Glutamatergic neuron (in vitro differentiated cells): ENCODE results near the gene LRIG2. TPM values are rescaled to one million over a fixed set of nuclear protein-coding genes. Genes with fewer than 3 reads are reported as not detected.
A peak's percentile ranks its signal among the peaks of the same experiment; 100 is the strongest.

ENCODE experiments used
- DNase-seq: peaks from one replicate; pipeline ENCODE4 v3.0.0; 2022
- H3K27ac Mint-ChIP-seq: one replicate; pipeline ENCODE4 v1.8.0; 2020; ENCODE audit warnings: mild to moderate bottlenecking, mixed read lengths, inconsistent platforms; ENCODE audit not compliant: unreplicated experiment
- H3K27me3 Mint-ChIP-seq: one replicate; pipeline ENCODE4 v1.8.0; 2020; ENCODE audit warnings: mild to moderate bottlenecking, moderate library complexity, mixed read lengths, inconsistent platforms; ENCODE audit not compliant: unreplicated experiment
- H3K36me3 Mint-ChIP-seq: one replicate; pipeline ENCODE4 v1.8.0; 2020; ENCODE audit warnings: mild to moderate bottlenecking, mixed read lengths, inconsistent platforms; ENCODE audit not compliant: unreplicated experiment
- H3K4me1 Mint-ChIP-seq: one replicate; pipeline ENCODE4 v1.8.0; 2020; ENCODE audit warnings: mild to moderate bottlenecking, low read depth, mixed read lengths, inconsistent platforms; ENCODE audit not compliant: unreplicated experiment
- H3K4me3 Mint-ChIP-seq: one replicate; pipeline ENCODE4 v1.8.0; 2020; ENCODE audit warnings: mild to moderate bottlenecking, mixed read lengths, inconsistent platforms; ENCODE audit not compliant: unreplicated experiment
- H3K9me3 Mint-ChIP-seq: one replicate; pipeline ENCODE4 v1.8.0; 2020; ENCODE audit warnings: mild to moderate bottlenecking, moderate library complexity, mixed read lengths, inconsistent platforms; ENCODE audit not compliant: unreplicated experiment
- total RNA-seq: library from RNA; stranded (reverse); fragmentation: NEBNext Ultra II Directional; extraction: Animal tissue kit (Norgen Biotek cat#: 25700); gene quantifications from one replicate; pipeline ENCODE4 v1.2.1, GENCODE V29; 2021; ENCODE audit not compliant: unreplicated experiment
- TF ChIP-seq, protein P1 (sequence below): fragments of 200-600 bp; sonication (generic); IDR thresholded peaks from one replicate; pipeline ENCODE4 v1.5.0; 2021; ENCODE audit not compliant: partially characterized antibody, unreplicated experiment

The LRIG2 gene
- total RNA-seq, 1 donor from 2014 or later, result 23.4 TPM

DNA sequence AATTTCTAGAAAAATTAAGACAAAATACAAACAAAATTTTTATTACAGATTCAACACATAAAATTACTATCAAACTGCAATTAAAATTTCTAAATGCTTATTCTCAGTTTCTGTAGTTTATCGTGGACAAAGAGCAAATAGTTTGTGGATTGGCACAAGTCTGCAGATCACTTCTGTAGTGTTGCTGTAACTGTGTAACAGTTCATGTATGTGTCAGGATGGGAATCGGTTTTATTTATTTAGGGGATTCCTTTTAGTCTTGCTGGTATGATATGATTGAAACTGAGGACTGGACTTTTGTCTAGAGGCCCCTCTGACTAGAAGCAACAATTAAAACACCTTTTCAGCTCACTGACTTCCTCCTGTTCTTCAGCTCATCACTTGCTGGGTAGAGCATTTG, 60.8 kb downstream of the LRIG2 start:
- no peak overlapping the region for H3K4me3 Mint-ChIP-seq
- no peak for DNase-seq
- no peak overlapping the region for H3K27ac Mint-ChIP-seq

DNA sequence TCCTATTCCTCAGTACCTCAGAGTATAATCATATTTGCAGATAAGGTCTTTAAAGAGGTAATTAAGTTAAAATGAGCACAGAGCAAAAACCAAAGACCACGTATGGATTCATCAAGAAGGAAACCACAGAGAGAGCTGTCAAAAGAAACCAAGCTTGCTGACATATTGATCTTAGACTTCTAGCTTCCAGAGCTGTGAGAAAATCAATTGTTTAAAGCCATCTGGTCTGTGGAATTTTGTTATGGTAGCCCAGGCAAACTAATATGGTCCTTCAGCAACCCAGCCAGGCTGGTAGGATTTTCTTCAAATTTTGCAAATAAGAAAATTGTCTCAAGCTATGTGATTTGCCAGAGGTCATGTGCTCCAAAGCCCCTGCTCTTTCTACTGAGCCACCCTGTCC, 62.5 kb downstream of the LRIG2 start:
- peak overlapping the region; percentile 45 for H3K27ac Mint-ChIP-seq

More for the DNA sequence above, 60.8 kb downstream of the LRIG2 start:
- H3K4me1 Mint-ChIP-seq, result peaks cover 21% of the 10 kb centered on the region
- TF ChIP-seq, protein P1, sequence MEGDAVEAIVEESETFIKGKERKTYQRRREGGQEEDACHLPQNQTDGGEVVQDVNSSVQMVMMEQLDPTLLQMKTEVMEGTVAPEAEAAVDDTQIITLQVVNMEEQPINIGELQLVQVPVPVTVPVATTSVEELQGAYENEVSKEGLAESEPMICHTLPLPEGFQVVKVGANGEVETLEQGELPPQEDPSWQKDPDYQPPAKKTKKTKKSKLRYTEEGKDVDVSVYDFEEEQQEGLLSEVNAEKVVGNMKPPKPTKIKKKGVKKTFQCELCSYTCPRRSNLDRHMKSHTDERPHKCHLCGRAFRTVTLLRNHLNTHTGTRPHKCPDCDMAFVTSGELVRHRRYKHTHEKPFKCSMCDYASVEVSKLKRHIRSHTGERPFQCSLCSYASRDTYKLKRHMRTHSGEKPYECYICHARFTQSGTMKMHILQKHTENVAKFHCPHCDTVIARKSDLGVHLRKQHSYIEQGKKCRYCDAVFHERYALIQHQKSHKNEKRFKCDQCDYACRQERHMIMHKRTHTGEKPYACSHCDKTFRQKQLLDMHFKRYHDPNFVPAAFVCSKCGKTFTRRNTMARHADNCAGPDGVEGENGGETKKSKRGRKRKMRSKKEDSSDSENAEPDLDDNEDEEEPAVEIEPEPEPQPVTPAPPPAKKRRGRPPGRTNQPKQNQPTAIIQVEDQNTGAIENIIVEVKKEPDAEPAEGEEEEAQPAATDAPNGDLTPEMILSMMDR, result no peak
- peaks cover 2% of the 10 kb centered on the region for H3K9me3 Mint-ChIP-seq
- no peaks in the 10 kb centered on the region for H3K27me3 Mint-ChIP-seq
- peaks cover 7% of the 10 kb centered on the region for H3K36me3 Mint-ChIP-seq

DNA sequence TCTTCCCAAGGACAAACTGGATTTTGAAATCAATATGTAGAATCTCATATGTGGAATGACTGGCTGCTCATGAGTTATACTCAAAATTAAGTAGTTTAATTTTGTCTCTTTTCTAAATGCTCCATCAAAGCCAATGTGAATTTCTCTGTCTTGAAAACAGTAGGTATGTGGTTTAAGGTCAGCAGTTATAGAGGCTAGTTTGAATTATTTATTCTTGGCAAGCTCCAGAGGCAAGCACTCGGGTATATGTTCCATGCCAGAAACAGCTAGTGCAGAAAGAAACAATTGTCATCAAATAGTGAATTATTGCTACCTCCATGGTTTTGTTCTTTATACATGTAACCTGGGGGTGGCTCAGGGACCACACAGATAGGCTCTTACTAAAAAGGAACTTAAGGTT, 63.5 kb downstream of the LRIG2 start:
- peaks cover 2% of the 10 kb centered on the region for H3K9me3 Mint-ChIP-seq
- H3K27ac Mint-ChIP-seq, result no peak overlapping the region
- peaks cover 7% of the 10 kb centered on the region for H3K36me3 Mint-ChIP-seq
- no peaks in the 10 kb centered on the region for H3K27me3 Mint-ChIP-seq
- TF ChIP-seq, protein P1, result no peak
- H3K4me1 Mint-ChIP-seq, result peaks cover 13% of the 10 kb centered on the region
- H3K4me3 Mint-ChIP-seq, result no peak overlapping the region
- DNase-seq, result no peak

More for the DNA sequence above, 62.5 kb downstream of the LRIG2 start:
- Mint-ChIP-seq H3K36me3 (peaks cover 7% of the 10 kb centered on the region), H3K4me3 (no peak overlapping the region), H3K9me3 (peaks cover 2% of the 10 kb centered on the region), H3K27me3 (no peaks in the 10 kb centered on the region), H3K4me1 (peaks cover 13% of the 10 kb centered on the region)
- no peak for DNase-seq
- TF ChIP-seq, protein P1, result no peak

DNA sequence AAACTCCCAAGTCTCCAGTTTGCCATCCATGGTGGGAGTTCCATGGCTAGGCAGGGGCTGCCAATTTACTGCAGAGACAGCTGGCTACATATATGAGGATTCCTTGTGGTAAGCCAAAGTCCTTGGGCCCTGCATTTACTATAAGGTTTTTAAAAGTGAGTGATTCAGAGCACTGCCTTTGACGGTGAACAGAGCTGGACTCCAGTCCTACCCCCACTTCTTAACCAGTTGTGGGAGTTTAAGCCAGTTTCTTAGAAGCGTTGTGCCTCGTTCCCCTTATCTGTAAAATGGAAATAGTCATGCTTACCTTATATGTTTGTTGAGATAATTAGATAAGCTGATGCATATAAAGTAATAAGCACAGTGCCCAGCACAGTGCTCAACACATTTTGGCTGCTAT, 64.6 kb downstream of the LRIG2 start:
- TF ChIP-seq, protein P1, result no peak
- no peak overlapping the region for H3K4me3 Mint-ChIP-seq
- no peak overlapping the region for H3K27ac Mint-ChIP-seq
- no peaks in the 10 kb centered on the region for H3K27me3 Mint-ChIP-seq
- peaks cover 2% of the 10 kb centered on the region for H3K9me3 Mint-ChIP-seq
- H3K36me3 Mint-ChIP-seq, result peaks cover 7% of the 10 kb centered on the region
- H3K4me1 Mint-ChIP-seq, result peaks cover 13% of the 10 kb centered on the region
- no peak for DNase-seq

DNA sequence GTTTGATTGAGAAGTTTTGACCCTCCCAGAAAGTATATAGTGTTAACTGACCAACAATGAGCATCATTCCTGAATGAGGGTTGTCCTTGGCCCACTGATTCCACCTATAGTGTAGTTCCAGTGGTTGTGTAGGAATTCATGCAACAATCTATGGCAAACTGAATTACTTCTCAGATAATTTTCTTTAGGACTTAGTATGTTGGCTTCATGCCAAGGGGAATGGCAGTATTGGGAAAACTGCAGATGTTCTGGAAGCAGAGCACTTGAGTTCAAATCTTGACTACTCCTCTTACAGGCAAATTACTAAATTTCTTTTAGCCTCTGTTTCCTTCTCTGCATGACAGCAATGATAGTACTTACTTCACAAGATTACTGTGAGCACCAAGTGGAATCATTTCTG, 65.8 kb downstream of the LRIG2 start:
- DNase-seq, result no peak
- peaks cover 13% of the 10 kb centered on the region for H3K4me1 Mint-ChIP-seq
- H3K27ac Mint-ChIP-seq, result no peak overlapping the region
- H3K9me3 Mint-ChIP-seq, result peaks cover 2% of the 10 kb centered on the region
- TF ChIP-seq, protein P1, result no peak
- H3K36me3 Mint-ChIP-seq, result peaks cover 7% of the 10 kb centered on the region
- H3K4me3 Mint-ChIP-seq, result no peak overlapping the region
- H3K27me3 Mint-ChIP-seq, result no peaks in the 10 kb centered on the region
